B cell (primary cell): ENCODE results near the gene PHF21B. TPM values are rescaled to one million over a fixed set of nuclear protein-coding genes. Genes with fewer than 3 reads are reported as not detected.

Experiments used
- ATAC-seq: fragments of 200-7000 bp; cut with Tn5 transposase; one replicate; pipeline ENCODE4 v1.10.0; 2021; ENCODE audit warnings: low read depth, mild to moderate bottlenecking, moderate number of reproducible peaks, moderate library complexity
- CTCF ChIA-PET: fragments of 350-600 bp; sonication (Branson Sonifier 250); formaldehyde crosslinking; loops from one replicate; lab custom pipeline; 2021; ENCODE audit warnings: antibody characterized with exemption, inconsistent platforms; lab: Charles Lee
- POLR2A ChIA-PET: fragments of 350-600 bp; sonication (Branson Sonifier 250); formaldehyde crosslinking; loops from one replicate; lab custom pipeline; 2021; ENCODE audit warnings: antibody characterized with exemption; lab: Charles Lee
- DNase-seq: peaks from one replicate; pipeline ENCODE4 v3.0.0; 2013
- H2AFZ ChIP-seq: 2 replicates; pipeline ENCODE4 v1.6.1; 2012; ENCODE audit warnings: mild to moderate bottlenecking, low read depth, low read length; ENCODE audit not compliant: insufficient read depth, poor library complexity, severe bottlenecking
- H3K27ac ChIP-seq, 2 donors: 1 replicate in 1 of 2; 2 replicates in 1 of 2; pipeline ENCODE4 v1.5.1; 2012 to 2013; ENCODE audit warnings: low read length in 2 of 2, mild to moderate bottlenecking in 2 of 2, moderate library complexity in 1 of 2
- H3K27me3 ChIP-seq, 4 experiments: fragments of 200-600 bp in 1 of 4; sonication (generic) in 1 of 4; replicated peaks in 1 of 4; 1 replicate in 2 of 4; 2 replicates in 2 of 4; pipeline versions ENCODE4 v1.6.1 to v1.7.0; 2013 to 2016; ENCODE audit warnings: low read length in 3 of 4, mild to moderate bottlenecking in 2 of 4, mixed read lengths in 1 of 4, moderate library complexity in 1 of 4; ENCODE audit not compliant: insufficient read depth in 4 of 4, control insufficient read depth in 3 of 4; ENCODE audit errors: control extremely low read depth in 1 of 4
- H3K36me3 ChIP-seq, 2 experiments: replicated peaks in 1 of 2; 1 replicate in 1 of 2; 2 replicates in 1 of 2; pipeline versions ENCODE4 v1.6.1 to v1.7.1; 2013; ENCODE audit warnings: low read length in 1 of 2; ENCODE audit not compliant: insufficient read depth in 2 of 2, control insufficient read depth in 1 of 2; ENCODE audit errors: control extremely low read depth in 1 of 2, extremely low read depth in 1 of 2
- H3K4me1 ChIP-seq, 2 donors: fragments of 200-600 bp in 1 of 2; sonication (generic) in 1 of 2; 1 replicate in 1 of 2; 2 replicates in 1 of 2; pipeline versions ENCODE4 v1.5.1 to v1.6.1; 2013 to 2017; ENCODE audit warnings: low read length in 2 of 2; ENCODE audit not compliant: control insufficient read depth in 2 of 2, insufficient read depth in 2 of 2
- H3K4me2 ChIP-seq: replicated peaks from 2 replicates; pipeline ENCODE3; 2012; ENCODE audit warnings: mild to moderate bottlenecking, low read depth, low read length; ENCODE audit not compliant: poor library complexity, severe bottlenecking
- H3K4me3 ChIP-seq, 5 experiments: fragments of 200-600 bp in 1 of 5; sonication (generic) in 1 of 5; 1 replicate in 3 of 5; 2 replicates in 2 of 5; pipeline versions ENCODE4 v1.5.1 to v1.7.0; 2011 to 2016; ENCODE audit warnings: low read length in 4 of 5, mild to moderate bottlenecking in 4 of 5, low read depth in 2 of 5, control low read depth in 1 of 5, moderate library complexity in 1 of 5; ENCODE audit not compliant: insufficient read depth in 1 of 5; ENCODE audit errors: control extremely low read depth in 1 of 5, extremely low read depth in 1 of 5
- H3K79me2 ChIP-seq: fragments of 200-600 bp; sonication (generic); one replicate; pipeline ENCODE4 v1.6.0; 2016; ENCODE audit warnings: low read length; ENCODE audit not compliant: control insufficient read depth, insufficient read depth
- H3K9ac ChIP-seq: fragments of 200-600 bp; sonication (generic); 2 replicates; pipeline ENCODE4 v1.6.1; 2017; ENCODE audit warnings: mild to moderate bottlenecking, low read length, moderate library complexity
- H3K9me3 ChIP-seq, 3 donors: one replicate each; pipeline versions ENCODE4 v1.6.1 to v1.7.1; 2013; ENCODE audit warnings: low read length in 2 of 3; ENCODE audit not compliant: control insufficient read depth in 2 of 3, insufficient read depth in 1 of 3; ENCODE audit errors: control extremely low read depth in 1 of 3
- H4K20me1 ChIP-seq: 2 replicates; pipeline ENCODE4 v1.6.0; 2012; ENCODE audit warnings: mild to moderate bottlenecking, low read length; ENCODE audit not compliant: insufficient read depth, control insufficient read depth, poor library complexity, severe bottlenecking
- H3K27ac Mint-ChIP-seq: one replicate; pipeline ENCODE4 v1.8.0; 2021; ENCODE audit warnings: mixed read lengths
- H3K27me3 Mint-ChIP-seq: one replicate; pipeline ENCODE4 v1.8.0; 2021; ENCODE audit warnings: mixed read lengths
- H3K4me1 Mint-ChIP-seq: one replicate; pipeline ENCODE4 v1.8.0; 2021; ENCODE audit warnings: mixed read lengths
- H3K4me3 Mint-ChIP-seq: one replicate; pipeline ENCODE4 v1.8.0; 2021; ENCODE audit warnings: mixed read lengths
- H3K9me3 Mint-ChIP-seq: one replicate; pipeline ENCODE4 v1.8.0; 2022; ENCODE audit warnings: mixed read lengths; ENCODE audit not compliant: insufficient read depth
- CTCF ChIP-seq: fragments of 200-600 bp; IDR thresholded peaks from one replicate; pipeline ENCODE4 v1.8.0; 2022; ENCODE audit warnings: antibody characterized with exemption, mild to moderate bottlenecking
- EZH2 ChIP-seq: IDR thresholded peaks from 2 replicates; pipeline ENCODE4 v1.6.1; 2012; ENCODE audit warnings: borderline replicate concordance, low read depth, mild to moderate bottlenecking, moderate library complexity, low read length; ENCODE audit not compliant: insufficient read depth, poor library complexity, severe bottlenecking
- WGBS: methylation state at CpG from one replicate; pipeline ENCODE4 v1.1.5; 2013; ENCODE audit warnings: missing lambda C conversion rate; ENCODE audit not compliant: insufficient coverage; 5-methylcytosine and 5-hydroxymethylcytosine counted together
- intact Hi-C: fragments of 100-400 bp; cut with micrococcal nuclease; formaldehyde crosslinking; loops from one replicate; pipeline ENCODE4 v1.10.0; 2022
- polyA plus RNA-seq: library from polyadenylated mRNA; depleted of rRNA; stranded (reverse); fragments of >200 nt; gene quantifications from 2 replicates; pipeline ENCODE4 v1.2.3, GENCODE V29; 2012
- total RNA-seq, 2 donors: library from RNA; stranded (reverse); fragments of 120-200 nt in 1 of 2; gene quantifications; 1 replicate in 1 of 2; 2 replicates in 1 of 2; pipeline versions ENCODE4 v1.2.3 to v1.2.4, GENCODE V29; 2013 to 2022

The PHF21B gene
- total and polyA plus RNA-seq, 2 donors (not counting 1 experiment from before 2014, with no cell fraction given), result not detected

DNA sequence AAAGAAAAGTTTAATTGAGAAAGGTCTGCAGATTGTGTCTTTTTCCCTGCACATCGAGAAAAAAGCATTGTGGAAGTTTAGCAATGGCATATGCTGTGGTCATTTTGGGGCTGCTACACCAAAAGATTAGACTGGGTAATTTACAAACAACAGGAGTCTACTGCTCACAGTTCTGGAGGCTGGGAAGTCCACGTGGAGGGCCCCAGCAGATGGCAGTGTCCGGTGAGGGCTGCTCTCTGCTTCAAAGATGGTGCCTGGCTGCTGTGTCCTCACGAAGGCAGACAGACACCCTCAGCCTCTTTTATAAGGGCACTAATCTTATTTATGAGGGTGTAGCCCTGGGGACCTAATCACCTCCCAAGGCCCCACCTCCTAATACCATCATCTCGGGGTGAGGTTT, 21.1 kb downstream of the PHF21B start:
- no peak for DNase-seq
- ChIA-PET CTCF (no interaction called here), POLR2A (no interaction called here)
- TF ChIP-seq EZH2 (no peak), CTCF (no peak)
- Mint-ChIP-seq H3K9me3 (no peaks in the 10 kb centered on the region), H3K27me3 (peaks cover 9% of the 10 kb centered on the region), H3K4me1 (no peaks in the 10 kb centered on the region), H3K4me3 (no peak overlapping the region), H3K27ac (no peak overlapping the region)
- Histone ChIP-seq H2AFZ (no peak overlapping the region), H3K4me1 (no peaks in the 10 kb centered on the region), H4K20me1 (no peaks in the 10 kb centered on the region), H3K36me3 (no peaks in the 10 kb centered on the region), H3K27me3 (no peaks in the 10 kb centered on the region), H3K9ac (no peak overlapping the region), H3K4me2 (no peak overlapping the region), H3K27ac (no peak overlapping the region), H3K79me2 (no peaks in the 10 kb centered on the region), H3K9me3 (peaks cover 0 to 7% (median 0%) of the 10 kb centered on the region in 3 donors), H3K4me3 (no peak overlapping the region)
- no peak for ATAC-seq
- WGBS, result 100% methylated on average over 2 of the region's 5 CpGs
- intact Hi-C loops, result no loop called here

GRCh38 chr22:44986926-44987325, 22.9 kb downstream of the PHF21B start:
- Mint-ChIP-seq H3K4me1 (no peaks in the 10 kb centered on the region), H3K9me3 (no peaks in the 10 kb centered on the region), H3K4me3 (no peak overlapping the region), H3K27ac (no peak overlapping the region), H3K27me3 (peaks cover 9% of the 10 kb centered on the region)
- no peaks in the 10 kb centered on the region for H3K27me3 ChIP-seq
- intact Hi-C loops, result no loop called here
- H3K4me1 ChIP-seq, result no peaks in the 10 kb centered on the region
- no peak overlapping the region for H3K9ac ChIP-seq
- no peak for ATAC-seq
- no peak overlapping the region for H3K4me3 ChIP-seq
- no peak overlapping the region for H3K4me2 ChIP-seq
- ChIA-PET CTCF (no interaction called here), POLR2A (no interaction called here)
- WGBS, result 76% methylated on average over 5 of the region's 5 CpGs
- H3K9me3 ChIP-seq, result peaks cover 0 to 8% (median 0%) of the 10 kb centered on the region in 3 donors
- H4K20me1 ChIP-seq, result no peaks in the 10 kb centered on the region
- H3K36me3 ChIP-seq, result no peaks in the 10 kb centered on the region
- no peaks in the 10 kb centered on the region for H3K79me2 ChIP-seq
- DNase-seq, result no peak
- no peak overlapping the region for H3K27ac ChIP-seq
- no peak for TF ChIP-seq CTCF
- TF ChIP-seq EZH2, result no peak
- H2AFZ ChIP-seq, result no peak overlapping the region
